DND-41 (cell line): ENCODE measurements around the gene DRD3.

Source experiments
- ATAC-seq: fragments of 200-7000 bp; cut with Tn5 transposase; 3 replicates; pipeline ENCODE4 v1.9.1; 2021; ENCODE audit warnings: low read depth; ENCODE audit not compliant: insufficient read depth
- DNase-seq: peaks from one replicate; pipeline ENCODE4 v3.0.0-alpha.2; 2020
- H2AFZ ChIP-seq: 2 replicates; pipeline ENCODE4 v1.6.0; 2012; ENCODE audit warnings: low read depth, low read length
- H3K27ac ChIP-seq: 2 replicates; pipeline ENCODE4 v1.5.1; 2012; ENCODE audit warnings: low read length, inconsistent platforms
- H3K27me3 ChIP-seq: fragments of 200-600 bp; sonication (generic); 2 replicates; pipeline ENCODE4 v1.6.0; 2012; ENCODE audit warnings: low read length, mild to moderate bottlenecking, inconsistent platforms; ENCODE audit not compliant: insufficient read depth, poor library complexity
- H3K36me3 ChIP-seq: 2 replicates; pipeline ENCODE4 v1.5.1; 2012; ENCODE audit warnings: low read length, inconsistent platforms; ENCODE audit not compliant: insufficient read depth
- H3K4me1 ChIP-seq: 2 replicates; pipeline ENCODE4 v1.5.1; 2012; ENCODE audit warnings: mild to moderate bottlenecking, low read length; ENCODE audit not compliant: insufficient read depth
- H3K4me2 ChIP-seq: 2 replicates; pipeline ENCODE4 v1.6.0; 2012; ENCODE audit warnings: mild to moderate bottlenecking, moderate library complexity, low read length, inconsistent platforms; ENCODE audit not compliant: insufficient read depth
- H3K4me3 ChIP-seq, 2 experiments: fragments of 200-600 bp in 1 of 2; shearing (Covaris generic) in 1 of 2; 2 replicates each; pipeline ENCODE4 v1.5.1; 2012 to 2016; ENCODE audit warnings: inconsistent platforms in 2 of 2, low read length in 2 of 2, mild to moderate bottlenecking in 2 of 2, low read depth in 1 of 2, moderate library complexity in 1 of 2
- H3K79me2 ChIP-seq: 2 replicates; pipeline ENCODE4 v1.6.0; 2012; ENCODE audit warnings: low read length, inconsistent platforms; ENCODE audit not compliant: insufficient read depth
- H3K9ac ChIP-seq: 2 replicates; pipeline ENCODE4 v1.6.0; 2012; ENCODE audit warnings: low read depth, mild to moderate bottlenecking, inconsistent platforms, low read length, moderate library complexity
- H3K9me3 ChIP-seq: 2 replicates; pipeline ENCODE4 v1.5.1; 2012; ENCODE audit warnings: low read length, moderate library complexity, mild to moderate bottlenecking, inconsistent platforms; ENCODE audit not compliant: insufficient read depth, severe bottlenecking
- H4K20me1 ChIP-seq: 2 replicates; pipeline ENCODE4 v1.6.0; 2012; ENCODE audit warnings: low read length; ENCODE audit not compliant: insufficient read depth
- EZH2 ChIP-seq: IDR thresholded peaks from 3 replicates; pipeline ENCODE4 v1.6.1; 2012; ENCODE audit warnings: borderline replicate concordance, low read depth, mild to moderate bottlenecking, moderate library complexity, low read length, inconsistent platforms; ENCODE audit not compliant: severe bottlenecking
- TF ChIP-seq, protein P1 (sequence below): IDR thresholded peaks from 2 replicates; pipeline ENCODE4 v1.5.1; 2012; ENCODE audit warnings: borderline replicate concordance, low read length, moderate library complexity, mild to moderate bottlenecking; ENCODE audit not compliant: poor library complexity, severe bottlenecking; ENCODE audit errors: extremely low read depth

Gene DRD3

DNA sequence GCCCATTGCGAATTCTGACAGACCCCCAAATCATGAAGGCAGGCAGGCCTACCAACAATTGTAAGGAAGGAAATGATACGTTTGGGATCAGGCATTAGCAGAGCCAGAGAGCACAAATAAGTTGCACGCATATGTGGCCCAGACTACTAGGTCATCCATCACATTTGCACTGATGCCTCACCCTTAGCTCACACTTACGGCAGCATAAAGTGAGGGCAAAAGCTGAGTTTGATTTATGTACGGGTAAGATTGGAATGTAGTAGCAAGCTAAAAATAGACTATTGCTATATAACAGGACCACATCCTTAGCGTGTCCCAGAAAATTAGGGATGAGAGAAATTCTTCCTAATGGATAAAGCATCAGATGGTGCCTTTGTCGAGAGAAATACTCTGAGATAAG lies 63.7 kb downstream of the DRD3 start:
- no peaks in the 10 kb centered on the region for H3K4me1 ChIP-seq
- no peak overlapping the region for H3K9ac ChIP-seq
- no peaks in the 10 kb centered on the region for H3K36me3 ChIP-seq
- H3K4me2 ChIP-seq, result no peak overlapping the region
- DNase-seq, result no peak
- no peak for ATAC-seq
- H3K4me3 ChIP-seq, result no peak overlapping the region
- H3K27ac ChIP-seq, result no peak overlapping the region
- no peaks in the 10 kb centered on the region for H3K9me3 ChIP-seq
- H3K27me3 ChIP-seq, result no peaks in the 10 kb centered on the region
- H2AFZ ChIP-seq, result no peak overlapping the region
- no peak for TF ChIP-seq EZH2
- TF ChIP-seq, protein P1, sequence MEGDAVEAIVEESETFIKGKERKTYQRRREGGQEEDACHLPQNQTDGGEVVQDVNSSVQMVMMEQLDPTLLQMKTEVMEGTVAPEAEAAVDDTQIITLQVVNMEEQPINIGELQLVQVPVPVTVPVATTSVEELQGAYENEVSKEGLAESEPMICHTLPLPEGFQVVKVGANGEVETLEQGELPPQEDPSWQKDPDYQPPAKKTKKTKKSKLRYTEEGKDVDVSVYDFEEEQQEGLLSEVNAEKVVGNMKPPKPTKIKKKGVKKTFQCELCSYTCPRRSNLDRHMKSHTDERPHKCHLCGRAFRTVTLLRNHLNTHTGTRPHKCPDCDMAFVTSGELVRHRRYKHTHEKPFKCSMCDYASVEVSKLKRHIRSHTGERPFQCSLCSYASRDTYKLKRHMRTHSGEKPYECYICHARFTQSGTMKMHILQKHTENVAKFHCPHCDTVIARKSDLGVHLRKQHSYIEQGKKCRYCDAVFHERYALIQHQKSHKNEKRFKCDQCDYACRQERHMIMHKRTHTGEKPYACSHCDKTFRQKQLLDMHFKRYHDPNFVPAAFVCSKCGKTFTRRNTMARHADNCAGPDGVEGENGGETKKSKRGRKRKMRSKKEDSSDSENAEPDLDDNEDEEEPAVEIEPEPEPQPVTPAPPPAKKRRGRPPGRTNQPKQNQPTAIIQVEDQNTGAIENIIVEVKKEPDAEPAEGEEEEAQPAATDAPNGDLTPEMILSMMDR, result no peak
- H4K20me1 ChIP-seq, result no peaks in the 10 kb centered on the region
- no peaks in the 10 kb centered on the region for H3K79me2 ChIP-seq

DNA sequence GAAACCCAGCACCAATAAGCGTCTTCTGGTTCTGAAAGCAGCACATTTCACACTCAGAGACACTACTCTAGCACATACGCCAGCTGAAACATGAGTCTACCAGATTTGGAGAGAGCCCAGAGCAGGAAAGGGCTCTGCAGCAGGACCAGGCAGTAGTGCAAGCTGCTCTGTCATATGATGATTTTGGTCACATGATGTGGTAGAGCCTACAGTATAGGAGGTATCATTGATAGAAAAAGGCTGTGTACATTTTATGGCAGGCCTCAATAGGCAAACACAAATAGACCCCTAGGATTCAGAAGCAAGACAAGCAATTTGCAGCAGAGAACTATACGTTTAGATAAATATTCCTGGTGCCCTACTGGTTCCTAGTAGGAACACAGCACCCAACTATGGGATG lies 64.1 kb downstream of the DRD3 start:
- TF ChIP-seq, protein P1, result no peak
- no peak for TF ChIP-seq EZH2
- Histone ChIP-seq H3K79me2 (no peaks in the 10 kb centered on the region), H3K4me3 (no peak overlapping the region), H3K27ac (no peak overlapping the region), H2AFZ (no peak overlapping the region), H3K9ac (no peak overlapping the region), H3K27me3 (no peaks in the 10 kb centered on the region), H3K9me3 (no peaks in the 10 kb centered on the region), H4K20me1 (no peaks in the 10 kb centered on the region), H3K36me3 (no peaks in the 10 kb centered on the region), H3K4me2 (no peak overlapping the region), H3K4me1 (no peaks in the 10 kb centered on the region)
- DNase-seq (no peak), ATAC-seq (no peak)

DNA sequence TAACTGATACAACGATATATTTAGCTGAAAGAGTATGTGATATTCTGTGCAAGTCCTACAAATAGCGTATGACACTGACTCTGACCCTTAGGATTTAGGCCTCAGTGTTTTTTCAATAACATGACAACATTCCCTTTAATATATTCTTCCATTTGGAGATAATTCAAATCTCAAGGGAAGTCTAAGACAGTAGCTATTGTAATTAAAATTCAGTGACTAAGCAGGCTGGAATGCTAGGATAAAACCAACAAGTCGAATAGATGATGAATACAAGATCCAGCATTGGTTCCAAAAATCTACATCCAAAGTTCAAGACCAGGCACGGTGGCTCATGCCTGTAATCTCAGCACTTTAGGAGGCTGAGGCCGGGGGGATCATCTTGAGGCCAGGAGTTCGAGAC lies 66.2 kb downstream of the DRD3 start:
- no peak overlapping the region for H3K4me3 ChIP-seq
- no peak for ATAC-seq
- H3K36me3 ChIP-seq, result no peaks in the 10 kb centered on the region
- no peak for DNase-seq
- H3K9ac ChIP-seq, result no peak overlapping the region
- no peaks in the 10 kb centered on the region for H3K4me1 ChIP-seq
- no peak overlapping the region for H2AFZ ChIP-seq
- H3K27ac ChIP-seq, result no peak overlapping the region
- H3K79me2 ChIP-seq, result no peaks in the 10 kb centered on the region
- no peaks in the 10 kb centered on the region for H3K27me3 ChIP-seq
- no peaks in the 10 kb centered on the region for H3K9me3 ChIP-seq
- no peak overlapping the region for H3K4me2 ChIP-seq
- H4K20me1 ChIP-seq, result no peaks in the 10 kb centered on the region
- TF ChIP-seq, protein P1, result no peak
- TF ChIP-seq EZH2, result no peak

DNA sequence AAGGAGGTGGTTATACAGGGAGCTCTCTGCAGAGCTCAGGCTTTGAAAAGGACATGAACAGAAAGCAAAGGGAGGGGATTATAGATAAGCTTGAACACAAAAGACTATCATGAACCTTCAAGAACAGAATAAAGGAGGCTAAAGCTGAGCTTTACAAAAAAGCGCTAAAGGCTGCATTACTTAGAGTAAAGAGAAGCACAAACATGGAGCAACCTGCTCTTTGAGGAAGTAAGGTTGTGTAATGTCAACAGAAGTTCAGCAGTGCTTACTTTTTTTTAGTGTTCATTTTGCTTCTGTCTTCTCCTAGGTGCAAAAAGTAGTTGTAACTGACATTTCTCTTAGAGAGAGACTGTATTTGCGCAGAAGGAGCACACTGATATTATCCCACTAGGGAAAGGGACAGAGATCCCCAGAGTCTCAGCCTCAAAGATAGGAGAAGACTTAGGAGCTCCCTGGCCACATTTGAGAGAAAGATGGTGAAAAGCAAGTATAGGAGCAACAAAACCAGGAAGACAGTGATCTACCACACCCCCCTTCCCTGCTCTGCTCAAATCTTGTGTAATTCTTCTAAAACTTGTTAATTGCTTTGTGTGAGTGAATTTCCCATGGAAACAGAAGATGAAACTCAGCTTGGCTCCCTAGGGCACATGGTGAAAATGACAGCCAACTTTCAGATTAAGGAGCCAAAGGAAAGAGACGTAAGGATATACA lies 67.6 kb downstream of the DRD3 start:
- TF ChIP-seq EZH2, result no peak
- TF ChIP-seq, protein P1, result no peak
- Histone ChIP-seq H2AFZ (no peak overlapping the region), H3K27ac (no peak overlapping the region), H3K4me3 (no peak overlapping the region), H3K79me2 (no peaks in the 10 kb centered on the region), H3K9me3 (no peaks in the 10 kb centered on the region), H3K36me3 (no peaks in the 10 kb centered on the region), H4K20me1 (no peaks in the 10 kb centered on the region), H3K27me3 (no peaks in the 10 kb centered on the region), H3K4me2 (no peak overlapping the region), H3K9ac (no peak overlapping the region), H3K4me1 (no peaks in the 10 kb centered on the region)
- DNase-seq (no peak), ATAC-seq (no peak)
